GM18519 (cell line): Measurements from ENCODE around the gene UBE2A.
A peak's percentile ranks its signal among the peaks of the same experiment; 100 is the strongest.

ENCODE experiments used
- ATAC-seq: cut with Tn5 transposase; IDR thresholded peaks from one replicate; pipeline ENCODE4 v1.9.1; 2021; ENCODE audit warnings: mild to moderate bottlenecking, moderate library complexity; ENCODE audit not compliant: unreplicated experiment, low FRiP score

The UBE2A gene

GRCh38 chrX:119574394-119575266 is at the start of gene UBE2A:
TSS of gene UBE2A (plus strand) at chrX:119574563. CDS start at chrX:119574712, 149 bp downstream.
- ATAC-seq = peak; percentile 46

DNA sequence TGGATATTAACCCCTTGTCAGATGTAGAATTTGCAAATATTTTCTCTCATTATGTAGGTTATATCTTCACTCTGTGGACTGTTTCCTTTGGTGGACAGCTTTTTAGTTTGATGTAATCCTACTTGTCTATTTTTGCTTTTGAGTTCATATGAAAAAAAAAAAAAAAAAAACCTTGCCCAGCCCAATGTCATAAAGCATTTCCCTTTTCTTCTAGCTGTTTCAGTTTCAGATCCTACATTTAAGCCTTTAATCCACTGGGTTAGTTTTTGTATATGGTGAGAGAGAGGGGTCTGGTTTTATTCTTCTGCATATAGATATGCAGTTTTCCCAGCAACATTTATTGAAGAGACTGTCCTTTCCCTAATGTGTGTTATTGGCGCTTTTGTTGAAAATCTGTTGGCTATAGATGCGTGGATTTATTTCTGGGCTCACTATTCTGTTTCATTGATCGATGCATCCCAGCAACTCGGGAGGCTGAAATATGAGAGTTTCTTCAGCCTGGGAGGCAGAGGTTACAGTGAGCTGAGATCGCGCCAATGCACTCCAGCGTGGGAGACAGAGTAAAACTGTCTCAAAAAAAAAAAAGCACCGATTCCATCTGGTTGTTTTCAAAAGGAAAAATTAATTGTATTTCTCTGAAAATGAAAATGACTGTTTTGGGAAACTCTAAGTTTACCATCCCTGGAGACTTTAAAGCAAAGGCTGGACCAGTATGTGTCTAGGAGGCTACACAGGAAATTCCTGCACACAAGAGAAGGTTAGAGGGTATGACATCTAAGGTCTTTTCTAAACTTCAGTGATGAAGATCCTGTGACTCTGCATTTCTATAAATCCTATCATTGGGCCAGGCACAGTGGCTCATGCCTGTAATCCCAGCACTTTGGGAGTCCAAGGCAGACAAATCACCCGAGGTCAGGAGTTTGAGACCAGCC is 44.8 kb upstream of the UBE2A start:
- no peak for ATAC-seq

GRCh38 chrX:119537487-119537886 is 36.9 kb upstream of the UBE2A start:
- ATAC-seq = no peak

- no peak for ATAC-seq
These were observed 34.5 kb upstream of the UBE2A start for GRCh38 chrX:119539872-119540271.

DNA sequence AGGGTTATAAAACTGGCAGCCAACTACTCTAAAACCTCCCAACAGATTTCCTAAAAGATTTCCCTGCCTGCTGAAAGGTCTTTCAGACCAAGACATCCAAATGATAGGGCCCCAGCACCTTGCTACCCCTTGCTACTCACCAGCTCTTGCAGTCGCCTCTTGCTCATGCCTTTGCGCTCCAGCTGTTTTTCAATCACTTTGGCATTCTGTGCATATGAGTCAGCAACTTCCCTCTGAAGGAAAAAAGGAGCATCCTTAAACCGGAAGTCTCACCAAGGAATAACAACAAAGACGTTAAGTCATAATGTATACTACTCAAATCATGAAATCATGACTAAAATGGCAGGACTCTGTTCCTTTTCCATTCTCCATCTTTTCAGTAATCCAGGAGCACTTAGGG is 33.2 kb upstream of the UBE2A start:
- no peak for ATAC-seq

GRCh38 chrX:119549327-119550016 is 24.9 kb upstream of the UBE2A start:
- no peak for ATAC-seq

DNA sequence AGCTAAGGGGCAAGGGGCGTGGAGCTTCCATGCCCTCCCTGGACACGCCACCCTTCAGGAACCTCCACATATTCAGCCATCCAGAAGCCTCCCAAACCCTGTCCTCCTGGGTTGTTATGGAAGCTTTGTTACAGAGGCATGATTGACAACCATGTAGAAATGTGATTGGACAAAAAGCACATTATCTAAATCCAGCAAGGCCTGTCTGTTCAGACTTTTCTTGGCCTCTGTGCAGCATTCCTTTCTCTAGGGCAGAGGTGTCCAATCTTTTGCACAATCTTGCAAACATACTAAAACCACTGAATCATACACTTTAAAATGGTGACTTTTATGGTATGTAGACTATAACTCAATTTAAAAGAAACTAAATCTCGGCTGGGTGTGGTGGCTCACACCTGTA is 21.9 kb upstream of the UBE2A start:
- no peak for ATAC-seq

- ATAC-seq = peak; percentile 73
These were observed 9.2 kb upstream of the UBE2A start, which contains the start of gene STEEP1 for GRCh38 chrX:119565107-119565663. TSS of gene STEEP1 (minus strand) at chrX:119565409. CDS start at chrX:119565355, 54 bp downstream.

- no peak for ATAC-seq
These were observed 4.0 kb upstream of the UBE2A start for GRCh38 chrX:119570351-119570835.

- no peak for ATAC-seq
These were observed 1.1 kb upstream of the UBE2A start for GRCh38 chrX:119573222-119573621.

DNA sequence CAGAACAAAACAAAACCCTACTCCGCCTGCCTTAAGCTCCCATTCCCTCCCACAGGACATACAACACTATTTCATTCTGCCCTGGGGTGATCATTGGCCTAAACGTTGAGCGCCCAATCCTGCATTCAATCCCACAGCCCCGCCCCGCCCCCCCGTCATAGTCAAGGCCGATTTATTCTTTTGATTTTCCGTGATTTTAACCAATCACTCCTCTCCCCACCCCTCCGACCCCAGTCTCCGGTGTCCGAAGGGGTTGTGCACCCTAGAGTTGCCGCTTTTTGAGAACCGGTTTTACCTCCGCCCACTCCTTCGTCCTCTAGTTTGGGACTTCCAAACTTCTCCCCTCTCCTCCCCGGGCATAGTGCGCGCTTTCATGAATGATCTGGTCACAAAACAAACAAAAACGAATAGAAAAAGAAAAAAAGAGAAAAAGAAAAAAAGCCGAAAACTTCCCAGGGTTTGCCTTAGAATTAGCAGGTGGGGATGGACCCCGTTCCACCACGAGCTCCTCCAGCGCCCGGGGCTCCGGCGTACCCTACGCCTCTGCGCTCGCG is 446 bp upstream of the UBE2A start:
- ATAC-seq = no peak

GRCh38 chrX:119579414-119579813 is 5.1 kb downstream of the UBE2A start:
- ATAC-seq = no peak

DNA sequence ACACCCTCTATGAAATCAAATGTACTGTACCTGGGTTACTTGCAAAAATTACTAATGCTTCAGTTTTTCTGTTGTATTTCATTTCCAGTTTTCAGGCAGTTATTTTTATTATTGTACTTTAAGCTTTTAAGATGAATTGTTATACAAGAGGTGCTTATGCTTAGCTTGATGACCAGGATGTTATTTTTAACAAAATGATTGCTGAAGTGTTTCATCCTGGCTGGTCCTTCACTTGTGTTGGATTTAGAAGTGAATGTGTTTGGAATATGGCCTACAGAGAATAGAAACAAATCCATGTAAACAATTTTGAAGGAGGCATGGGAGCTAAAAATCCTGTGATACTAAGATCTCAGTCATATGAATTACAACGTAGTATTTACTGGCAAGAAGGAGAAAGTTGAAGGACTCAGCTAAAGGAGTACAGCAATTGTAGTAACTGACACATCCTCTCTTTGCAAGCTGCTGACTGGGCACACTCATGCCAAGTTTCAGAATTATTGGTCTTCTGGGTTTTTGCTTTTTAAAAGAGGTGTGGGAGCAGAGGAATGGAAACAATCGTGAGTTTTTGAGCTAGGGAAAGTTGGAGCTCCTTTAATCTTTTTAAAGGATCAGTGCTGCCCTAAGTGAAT is 9.2 kb downstream of the UBE2A start:
- no peak for ATAC-seq

DNA sequence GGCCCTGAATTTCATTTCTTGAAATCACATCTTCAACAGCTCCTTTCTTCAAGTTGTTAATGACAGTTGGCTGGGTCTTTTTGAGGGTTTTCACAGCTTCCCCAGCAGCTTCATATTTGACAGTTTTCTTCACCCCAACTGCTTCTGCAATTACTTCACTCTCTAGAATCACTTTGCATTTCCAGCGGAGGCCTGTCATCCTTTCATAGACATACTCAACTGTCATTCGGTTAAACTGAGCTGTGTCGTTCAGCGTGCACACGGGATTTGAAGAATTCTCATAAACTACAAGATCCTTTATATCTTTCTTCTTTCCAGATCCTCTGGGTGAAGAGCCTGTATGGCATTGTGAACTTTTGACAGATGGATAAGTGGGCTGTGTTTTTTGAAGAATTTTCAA is 15.4 kb downstream of the UBE2A start:
- no peak for ATAC-seq

GRCh38 chrX:119602701-119603255 is 28.4 kb downstream of the UBE2A start:
- ATAC-seq = no peak

DNA sequence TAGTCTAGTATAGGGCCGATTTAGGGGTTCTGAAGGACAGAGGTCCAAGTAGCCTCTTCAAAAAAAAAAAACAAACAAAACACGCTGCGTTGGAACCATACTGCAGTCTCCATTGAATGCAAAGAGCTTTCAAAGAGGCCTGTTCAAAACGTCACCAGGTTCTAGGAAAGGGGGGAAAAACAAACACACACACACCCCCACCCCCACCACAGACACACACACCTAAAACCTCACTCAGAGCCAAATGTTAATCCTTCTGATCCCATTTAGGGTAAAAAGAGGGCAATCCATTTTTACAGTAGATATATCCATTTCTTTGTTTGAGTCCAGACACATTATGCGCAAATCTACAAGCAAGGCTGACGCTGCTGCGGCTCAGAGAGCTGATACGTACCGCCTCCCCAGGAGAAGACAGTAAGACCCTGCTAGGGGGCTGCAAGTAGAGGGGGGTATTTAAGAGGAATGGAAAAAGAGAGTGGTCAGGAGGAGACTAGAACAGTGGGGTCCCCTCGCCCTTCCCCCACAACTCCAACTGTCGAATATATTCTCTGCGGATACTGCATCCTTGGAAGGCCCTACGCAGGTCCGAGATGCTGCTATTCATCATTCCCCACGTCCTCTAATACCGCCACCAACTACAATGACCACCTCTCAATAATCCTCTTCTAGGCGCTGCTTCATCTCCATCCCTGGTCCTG is 30.6 kb downstream of the UBE2A start:
- ATAC-seq = no peak

DNA sequence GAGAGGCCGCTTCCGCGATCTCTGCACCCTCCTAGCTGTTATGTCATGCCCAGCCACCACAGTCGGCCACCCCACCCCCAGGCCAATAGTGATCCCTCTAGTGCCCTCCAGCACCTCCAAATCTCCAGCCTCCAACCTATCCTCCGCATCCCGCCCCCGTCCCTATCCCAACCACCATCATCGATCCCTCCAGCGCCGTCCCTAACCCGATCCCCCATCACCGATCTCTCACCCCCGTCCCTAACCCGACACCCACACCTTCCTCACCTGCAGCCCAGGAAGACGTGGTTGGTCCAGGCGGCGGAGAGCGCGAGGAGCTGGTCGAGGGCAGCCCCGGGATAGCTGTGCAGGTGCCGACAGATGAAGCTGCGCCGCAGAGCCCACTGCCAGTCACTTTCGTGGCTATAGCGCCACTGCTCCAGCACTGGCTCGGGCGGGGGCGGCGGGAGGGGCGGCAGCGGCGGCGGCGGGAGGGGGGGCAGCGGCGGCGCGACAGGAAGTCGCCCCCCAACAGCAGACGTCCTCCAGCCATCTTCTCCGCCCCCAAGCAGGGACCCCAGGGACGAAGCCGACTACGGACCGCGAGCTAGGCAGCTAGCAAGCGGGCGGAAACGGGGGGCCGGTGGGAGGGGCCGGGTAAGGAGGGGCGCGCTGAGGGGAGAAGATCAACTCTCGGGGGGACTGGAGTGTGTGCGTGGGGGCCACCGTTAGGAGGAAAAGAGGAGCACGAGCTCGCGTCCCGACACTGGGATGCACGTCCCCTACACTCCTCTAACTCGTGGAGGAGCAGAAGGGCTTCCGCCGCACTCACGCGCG is 31.3 kb downstream of the UBE2A start:
- no peak for ATAC-seq
